NCI-H146 treated with DMSO at 0.1 percent for 48 hours (cell line): ENCODE data around the gene MED20.
A peak's percentile ranks its signal among the peaks of the same experiment; 100 is the strongest.

Experiments used
- DNase-seq: peaks from one replicate; lab custom pipeline; 2025; ENCODE audit not compliant: unreplicated experiment; lab: John Stamatoyannopoulos, UW

MED20 gene

DNA sequence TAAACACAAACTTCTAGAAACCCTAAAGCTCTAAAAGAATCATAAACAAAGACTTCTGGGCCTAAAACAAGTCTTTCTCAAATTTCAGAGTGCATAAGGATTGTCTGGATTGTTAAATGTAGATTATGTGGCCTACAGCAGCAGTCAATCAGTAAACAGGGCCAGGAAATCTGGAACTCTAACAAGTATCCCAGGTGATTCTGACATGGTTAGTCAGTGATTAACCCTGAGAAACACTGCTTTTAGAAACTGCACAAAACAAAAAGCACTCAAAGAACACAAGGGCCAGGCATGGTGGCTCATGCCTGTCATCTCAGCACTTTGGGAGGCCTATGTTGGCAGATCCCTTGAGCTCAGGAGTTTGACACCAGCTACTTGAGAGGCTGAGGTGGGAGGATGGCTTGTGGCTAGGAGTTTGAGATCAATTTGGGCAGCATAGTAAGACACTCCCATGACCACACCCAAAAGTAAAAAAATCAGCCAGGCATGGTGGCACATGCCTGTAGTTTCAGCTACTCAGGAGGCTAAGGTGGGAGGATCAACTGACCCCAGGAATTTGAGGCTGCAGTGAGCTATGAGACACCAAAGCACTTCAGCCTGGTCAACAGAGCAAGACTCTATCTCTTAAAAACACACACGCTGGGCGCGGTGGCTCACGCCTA lies 5.9 kb downstream of the MED20 start:
- DNase-seq, result no peak

- no peak for DNase-seq
Measured at GRCh38 chr6:41914343-41914742, 6.6 kb downstream of the MED20 start.

GRCh38 chr6:41909727-41910126 lies 11.2 kb downstream of the MED20 start:
- DNase-seq, result no peak

DNA sequence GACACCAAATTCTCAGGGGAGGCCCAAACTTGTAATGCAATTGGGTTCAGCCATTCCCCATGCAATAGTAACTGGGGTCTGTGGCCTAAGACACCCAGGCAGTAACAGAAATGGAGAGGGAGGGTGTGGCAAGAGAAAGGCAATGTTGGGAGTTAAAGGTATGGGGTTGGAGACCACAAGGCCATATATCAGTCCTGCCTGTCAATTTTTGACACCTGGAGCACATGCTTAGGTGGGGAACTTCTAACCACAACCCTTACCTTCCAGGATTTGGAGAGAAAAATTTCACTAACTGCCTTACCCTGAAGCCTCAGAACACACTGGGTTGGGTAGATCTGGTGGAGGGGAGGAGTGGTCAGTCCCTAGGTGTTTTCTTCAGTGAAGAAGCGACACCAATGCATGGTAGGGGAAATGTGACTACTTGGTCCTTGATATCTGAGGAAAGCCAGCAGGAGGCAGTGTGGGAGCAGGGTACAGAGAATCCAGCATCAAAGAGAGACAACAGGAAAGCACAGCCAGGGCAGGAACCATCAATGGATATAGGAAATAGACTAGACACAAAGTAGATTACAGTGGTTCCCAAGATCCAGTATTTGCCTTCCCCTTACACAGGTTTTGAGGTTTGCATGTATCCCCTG lies 18.9 kb downstream of the MED20 start:
- no peak for DNase-seq

GRCh38 chr6:41900861-41901260 lies 20.1 kb downstream of the MED20 start:
- DNase-seq, result no peak

DNA sequence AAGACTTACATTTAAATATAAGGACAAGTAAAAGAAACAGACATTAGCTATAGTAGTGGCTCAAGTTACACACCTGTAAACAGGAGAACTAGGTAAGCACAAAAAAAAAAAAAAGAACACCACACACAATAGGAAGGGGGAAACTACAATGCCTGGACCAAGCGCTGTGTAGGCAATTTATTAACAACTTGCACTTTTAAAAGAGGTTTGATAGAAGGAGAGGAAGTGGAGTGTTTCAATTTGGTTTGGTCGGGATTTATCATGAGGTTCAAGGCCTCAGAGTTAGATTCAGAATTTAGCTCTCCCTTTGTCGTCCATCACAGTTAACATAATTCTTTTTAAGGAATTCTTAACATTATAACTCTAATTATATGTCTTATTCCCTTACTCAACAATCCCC lies 24.7 kb downstream of the MED20 start:
- no peak for DNase-seq

DNA sequence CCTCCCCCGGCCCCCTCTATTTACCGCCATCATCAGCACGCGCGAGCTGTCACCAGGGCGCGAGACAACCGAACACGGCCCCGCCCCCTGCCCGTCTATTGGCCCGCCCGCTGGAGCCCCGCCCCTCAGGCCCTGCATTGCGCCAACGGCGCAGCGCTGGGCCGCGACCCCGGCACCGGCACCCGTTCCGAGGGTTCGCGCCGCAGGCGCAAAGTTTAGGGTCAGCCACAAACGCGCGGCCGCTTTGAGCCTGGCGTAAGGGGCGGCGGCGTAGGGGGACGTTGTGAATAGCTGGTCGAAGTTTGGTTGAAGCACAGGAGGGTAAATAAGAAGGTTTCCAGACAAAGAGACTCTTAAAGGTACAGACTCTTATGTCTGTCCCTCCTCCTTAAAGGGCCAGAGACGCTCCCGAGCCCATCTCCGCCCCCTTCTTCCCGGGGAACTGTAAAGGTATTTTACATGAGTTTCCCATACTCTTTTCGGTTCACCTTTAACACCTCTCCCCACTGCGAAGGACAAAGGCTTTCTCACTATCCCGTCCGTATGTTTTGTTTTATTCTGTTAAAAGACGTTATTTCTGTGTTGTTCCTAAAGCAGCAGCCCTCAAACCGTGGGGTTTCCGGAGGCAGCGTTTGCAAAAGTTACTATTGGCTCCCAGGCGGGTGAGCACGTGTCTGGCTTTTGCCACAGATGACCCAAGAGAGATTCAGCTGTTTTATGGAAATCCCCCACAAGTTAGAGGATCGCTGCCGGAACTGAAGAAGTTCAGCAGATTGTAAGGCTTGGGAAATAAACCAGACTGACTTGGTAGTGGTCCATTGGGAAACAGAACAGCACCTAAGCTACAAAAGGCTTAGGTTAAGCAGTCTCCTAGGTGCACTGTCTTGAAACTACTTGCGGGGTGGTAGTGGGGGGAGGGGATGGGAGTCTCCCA lies 25.4 kb downstream of the MED20 start, which contains the start of gene USP49:
Gene USP49, minus strand, starts transcription at position 76 of the 934 bp plus-strand sequence. CDS start 88,392 bp downstream, outside the sequence.
- peak; percentile 97 for DNase-seq

GRCh38 chr6:41894366-41895299 lies 26.3 kb downstream of the MED20 start:
- peak; percentile 53 for DNase-seq

DNA sequence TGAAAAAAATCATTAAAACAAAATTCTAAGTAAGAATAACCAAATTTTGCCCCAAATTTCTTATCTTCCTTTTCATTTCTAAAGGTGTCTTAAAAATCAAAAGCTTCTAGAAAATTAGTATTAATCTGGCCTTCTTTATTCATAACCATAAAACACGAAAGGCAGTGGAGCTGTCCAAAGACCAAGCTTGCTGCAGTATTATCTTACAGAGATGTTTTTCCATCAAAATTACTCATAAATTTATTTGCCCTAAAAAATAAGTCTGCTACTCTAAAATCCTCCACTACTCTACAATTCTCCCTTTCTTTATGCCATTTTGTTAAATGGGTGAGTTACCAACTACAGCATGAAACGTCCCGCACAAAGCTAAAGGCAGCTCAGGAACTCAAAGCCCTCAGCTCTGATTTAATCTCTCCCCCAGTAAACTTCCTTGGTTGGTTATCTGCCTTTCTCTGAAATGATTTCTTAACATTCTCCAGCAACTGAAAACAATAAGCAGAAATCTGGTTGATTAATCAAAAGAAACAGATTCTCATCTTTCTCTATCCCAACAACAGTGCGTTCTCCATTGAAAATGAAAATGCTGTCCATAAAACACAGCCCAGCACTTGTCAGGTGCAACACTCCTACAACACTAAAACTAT lies 27.9 kb downstream of the MED20 start:
- DNase-seq, result no peak

DNA sequence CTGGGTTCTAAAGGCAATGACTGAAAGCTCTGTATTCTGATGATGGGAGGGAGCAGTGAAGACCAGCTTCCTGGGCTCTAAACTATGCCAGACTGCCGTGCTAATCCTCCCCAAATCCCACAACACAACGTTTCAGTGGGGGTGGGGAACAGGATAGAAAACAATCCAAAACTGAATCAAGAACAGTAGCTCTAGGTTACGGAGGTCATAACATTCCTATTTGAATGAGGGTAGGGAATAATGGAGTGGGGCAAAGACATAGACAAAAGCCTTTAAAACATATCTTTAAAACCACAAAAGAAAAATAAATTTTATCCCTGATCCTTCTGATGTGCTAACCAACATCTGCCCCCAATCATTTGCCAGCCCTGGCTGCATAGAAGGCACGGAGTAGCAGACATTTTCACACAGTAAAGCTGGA lies 33.6 kb downstream of the MED20 start:
- no peak for DNase-seq

DNA sequence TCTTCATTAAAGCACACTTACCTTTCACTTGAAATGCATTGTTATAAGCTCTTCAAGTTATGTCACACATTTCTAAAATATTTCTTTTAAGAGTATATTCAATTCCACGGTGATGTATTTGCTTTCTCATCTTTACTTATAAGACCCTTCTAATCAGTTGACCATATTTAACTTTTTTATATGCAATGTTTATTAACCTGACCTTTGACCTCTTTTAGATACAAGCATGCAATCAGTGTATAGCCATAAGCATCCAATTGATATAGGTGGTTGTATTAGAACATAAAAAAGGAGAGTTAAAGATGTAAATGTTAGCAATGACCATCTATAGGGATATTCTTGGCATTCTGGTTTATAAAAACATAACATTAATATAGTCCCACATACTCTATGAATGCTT lies 35.0 kb downstream of the MED20 start:
- DNase-seq, result no peak

GRCh38 chr6:41884957-41885356 lies 36.0 kb downstream of the MED20 start:
- no peak for DNase-seq

GRCh38 chr6:41881506-41881905 lies 39.4 kb downstream of the MED20 start:
- no peak for DNase-seq

GRCh38 chr6:41878961-41879405 lies 42.0 kb downstream of the MED20 start:
- no peak for DNase-seq

DNA sequence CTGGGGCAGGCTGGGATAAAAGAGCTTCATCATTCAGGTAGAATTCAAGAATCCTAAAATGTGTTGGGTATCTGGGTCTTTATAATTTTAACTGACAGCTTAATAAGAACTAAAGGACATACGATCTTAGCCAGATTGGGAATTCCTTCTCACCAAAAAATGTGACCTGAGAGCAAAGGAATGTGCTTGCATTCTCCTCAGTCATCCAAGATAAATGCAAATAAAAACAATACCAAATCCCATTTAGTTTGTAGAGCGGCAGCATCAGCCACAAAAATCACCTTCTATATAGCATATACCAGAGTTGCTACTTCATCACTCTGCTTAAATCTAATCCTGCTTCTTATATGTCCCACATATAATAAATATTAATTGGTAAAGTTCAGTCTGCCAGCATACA lies 42.7 kb downstream of the MED20 start:
- DNase-seq, result no peak

GRCh38 chr6:41877051-41877680 lies 43.8 kb downstream of the MED20 start:
- no peak for DNase-seq

- no peak for DNase-seq
Measured at GRCh38 chr6:41874741-41875140, 46.2 kb downstream of the MED20 start.

DNA sequence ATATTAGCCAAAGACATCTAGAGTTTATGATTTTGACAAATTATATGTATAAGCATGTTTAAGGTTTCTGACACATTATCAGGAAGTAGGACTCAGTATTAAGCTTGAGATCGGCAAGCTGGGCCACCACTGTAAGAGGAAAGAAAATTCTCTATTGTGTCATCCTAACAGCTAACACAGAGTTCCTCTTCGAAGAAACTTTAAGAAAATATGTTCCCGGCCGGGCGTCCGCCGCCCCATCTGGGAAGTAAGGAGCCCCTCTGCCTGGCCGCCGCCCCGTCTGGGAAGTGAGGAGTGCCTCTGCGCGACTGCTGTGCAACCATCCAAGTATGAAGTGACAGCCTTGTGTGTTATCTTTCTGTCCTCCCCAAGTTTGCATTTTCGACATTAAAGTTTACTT lies 48.8 kb downstream of the MED20 start:
- DNase-seq, result no peak

GRCh38 chr6:41871691-41872090 lies 49.2 kb downstream of the MED20 start:
- DNase-seq, result no peak

- DNase-seq, result no peak
Measured at GRCh38 chr6:41859356-41859755, 61.6 kb downstream of the MED20 start.
